Kidney epithelial cell (primary cell): Measurements from ENCODE around the gene S100A2. TPM values are rescaled to one million over a fixed set of nuclear protein-coding genes. Genes with fewer than 3 reads are reported as not detected.

Experiments
- DNase-seq: peaks from one replicate; pipeline ENCODE4 v3.0.0-alpha.2; 2010; ENCODE audit warnings: low read depth
- H3K27me3 ChIP-seq: 2 replicates; pipeline ENCODE4 v1.6.0; 2011; ENCODE audit warnings: low read length; ENCODE audit not compliant: control insufficient read depth, insufficient read depth
- H3K36me3 ChIP-seq: 2 replicates; pipeline ENCODE4 v1.5.1; 2011; ENCODE audit warnings: low read length; ENCODE audit not compliant: control insufficient read depth, insufficient read depth
- H3K4me3 ChIP-seq: 2 replicates; pipeline ENCODE4 v1.5.1; 2011; ENCODE audit warnings: low read depth, mild to moderate bottlenecking, control low read depth, low read length
- total RNA-seq: library from RNA; depleted of rRNA; stranded (reverse); fragments of >200 nt; gene quantifications from 2 replicates; pipeline ENCODE4 v1.2.3, GENCODE V29; 2015
- TF ChIP-seq, protein P1 (sequence below): IDR thresholded peaks from 2 replicates; pipeline ENCODE4 v1.5.1; 2011; ENCODE audit warnings: mild to moderate bottlenecking, moderate library complexity, low read length, control low read depth, inconsistent platforms; ENCODE audit not compliant: insufficient read depth, poor library complexity, severe bottlenecking

Gene S100A2
- total RNA-seq, 1 donor from 2014 or later = 27.5 TPM

GRCh38 chr1:153560241-153560640 lies 5.4 kb downstream of the S100A2 start:
- TF ChIP-seq, protein P1, sequence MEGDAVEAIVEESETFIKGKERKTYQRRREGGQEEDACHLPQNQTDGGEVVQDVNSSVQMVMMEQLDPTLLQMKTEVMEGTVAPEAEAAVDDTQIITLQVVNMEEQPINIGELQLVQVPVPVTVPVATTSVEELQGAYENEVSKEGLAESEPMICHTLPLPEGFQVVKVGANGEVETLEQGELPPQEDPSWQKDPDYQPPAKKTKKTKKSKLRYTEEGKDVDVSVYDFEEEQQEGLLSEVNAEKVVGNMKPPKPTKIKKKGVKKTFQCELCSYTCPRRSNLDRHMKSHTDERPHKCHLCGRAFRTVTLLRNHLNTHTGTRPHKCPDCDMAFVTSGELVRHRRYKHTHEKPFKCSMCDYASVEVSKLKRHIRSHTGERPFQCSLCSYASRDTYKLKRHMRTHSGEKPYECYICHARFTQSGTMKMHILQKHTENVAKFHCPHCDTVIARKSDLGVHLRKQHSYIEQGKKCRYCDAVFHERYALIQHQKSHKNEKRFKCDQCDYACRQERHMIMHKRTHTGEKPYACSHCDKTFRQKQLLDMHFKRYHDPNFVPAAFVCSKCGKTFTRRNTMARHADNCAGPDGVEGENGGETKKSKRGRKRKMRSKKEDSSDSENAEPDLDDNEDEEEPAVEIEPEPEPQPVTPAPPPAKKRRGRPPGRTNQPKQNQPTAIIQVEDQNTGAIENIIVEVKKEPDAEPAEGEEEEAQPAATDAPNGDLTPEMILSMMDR = no peak
- no peaks in the 10 kb centered on the region for H3K27me3 ChIP-seq
- no peak for DNase-seq
- H3K36me3 ChIP-seq = no peaks in the 10 kb centered on the region
- no peak overlapping the region for H3K4me3 ChIP-seq

DNA sequence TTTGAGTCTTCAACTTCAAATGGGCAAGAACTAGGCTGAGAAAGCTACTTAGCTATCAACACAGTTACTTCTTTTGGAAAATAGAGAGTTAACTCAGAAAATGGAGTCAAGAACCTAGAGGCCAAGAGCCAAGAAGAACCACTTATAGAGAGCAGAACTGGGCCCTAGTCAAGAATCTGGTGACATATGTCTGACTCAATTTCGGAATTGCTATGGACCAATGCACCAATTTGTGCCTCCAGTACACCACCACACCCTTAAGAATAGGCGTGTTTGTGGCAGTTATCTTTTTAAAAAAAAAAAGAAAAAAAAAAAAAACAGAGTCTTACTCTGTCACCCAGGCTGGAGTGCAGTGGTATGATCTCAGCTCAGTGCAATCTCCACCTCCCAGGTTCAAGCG lies 7.8 kb downstream of the S100A2 start:
- no peaks in the 10 kb centered on the region for H3K27me3 ChIP-seq
- no peak for DNase-seq
- TF ChIP-seq, protein P1 = no peak
- H3K36me3 ChIP-seq = no peaks in the 10 kb centered on the region
- H3K4me3 ChIP-seq = no peak overlapping the region

DNA sequence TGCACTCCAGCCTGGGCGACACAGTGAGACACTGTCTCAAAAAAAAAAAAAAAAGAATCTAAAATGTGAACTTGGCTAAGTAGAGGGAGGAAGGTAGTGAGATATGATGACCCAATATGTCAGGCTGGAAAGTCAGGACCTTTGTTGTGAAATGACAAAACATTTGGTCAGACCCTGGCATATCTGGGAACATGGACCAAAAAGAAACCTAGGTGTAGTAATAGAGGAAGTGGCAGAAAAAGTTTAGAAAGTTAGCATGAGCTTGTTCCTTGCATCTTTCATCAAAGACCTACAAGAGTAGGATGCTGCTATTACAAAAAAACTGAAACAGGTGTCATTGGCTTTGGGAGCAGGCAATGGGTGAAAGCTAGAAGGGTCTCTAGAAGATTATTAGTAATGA lies 9.3 kb downstream of the S100A2 start:
- Histone ChIP-seq H3K4me3 (no peak overlapping the region), H3K27me3 (no peaks in the 10 kb centered on the region), H3K36me3 (no peaks in the 10 kb centered on the region)
- TF ChIP-seq, protein P1 = no peak
- no peak for DNase-seq

GRCh38 chr1:153553830-153554541 lies 11.7 kb downstream of the S100A2 start:
- no peaks in the 10 kb centered on the region for H3K27me3 ChIP-seq
- TF ChIP-seq, protein P1 = no peak
- H3K36me3 ChIP-seq = no peaks in the 10 kb centered on the region
- DNase-seq = no peak
- H3K4me3 ChIP-seq = no peak overlapping the region

DNA sequence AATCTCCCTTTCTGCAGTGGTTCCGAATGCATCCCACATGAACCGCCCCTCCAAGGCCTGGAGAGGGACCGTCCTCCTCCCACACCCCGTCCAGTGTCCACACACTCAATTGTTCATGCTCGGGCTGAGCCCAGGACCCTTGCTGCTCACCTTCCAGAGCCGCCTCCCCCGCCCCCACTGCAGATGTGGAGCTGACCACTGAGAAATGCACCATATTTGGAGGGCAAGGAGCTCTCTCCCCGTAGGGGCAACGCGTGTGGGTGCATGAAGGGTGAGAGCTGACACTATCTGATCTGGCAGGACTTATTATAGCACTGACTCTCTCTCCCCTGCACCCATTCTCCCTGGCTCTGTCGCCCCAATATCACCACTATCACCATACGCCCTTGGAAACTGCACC lies 12.5 kb downstream of the S100A2 start:
- TF ChIP-seq, protein P1 = no peak
- no peaks in the 10 kb centered on the region for H3K36me3 ChIP-seq
- no peak overlapping the region for H3K4me3 ChIP-seq
- DNase-seq = no peak
- H3K27me3 ChIP-seq = no peaks in the 10 kb centered on the region

DNA sequence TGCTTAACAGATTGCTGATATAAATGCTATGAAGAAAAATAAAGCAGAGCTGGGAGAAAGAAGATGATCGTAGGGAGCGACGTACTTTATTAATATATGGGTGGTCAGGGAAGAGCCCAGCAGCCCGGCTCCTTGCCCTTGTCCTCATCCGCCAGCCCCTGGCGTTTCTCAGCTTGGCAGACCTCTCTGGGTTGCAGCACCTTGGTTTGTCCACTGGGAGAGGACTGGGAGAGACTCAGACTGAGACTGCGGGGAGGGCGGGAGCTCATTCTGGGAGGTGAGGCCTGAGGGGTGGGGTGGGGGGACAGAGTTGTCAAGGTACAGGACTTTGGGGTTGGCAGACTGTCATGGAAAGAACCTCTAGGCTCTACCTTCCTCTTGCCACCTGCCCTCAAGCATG lies 13.3 kb downstream of the S100A2 start:
- no peaks in the 10 kb centered on the region for H3K36me3 ChIP-seq
- no peaks in the 10 kb centered on the region for H3K27me3 ChIP-seq
- no peak for DNase-seq
- TF ChIP-seq, protein P1 = no peak
- H3K4me3 ChIP-seq = no peak overlapping the region
